ENCODE data around the gene CYP4F3. TPM values are rescaled to one million over a fixed set of nuclear protein-coding genes. Genes with fewer than 3 reads are reported as not detected.

The CYP4F3 gene
- total RNA-seq, 1 donor from 2014 or later = 0.14 TPM

- Mint-ChIP-seq H3K4me3 (ENCODE audit: low read depth) (no peak overlapping the region), H3K4me1 (ENCODE audit: low read depth) (no peaks in the 10 kb centered on the region), H3K9me3 (peaks cover 22% of the 10 kb centered on the region), H3K27me3 (ENCODE audit: low read depth) (no peaks in the 10 kb centered on the region), H3K27ac (no peak overlapping the region), H3K36me3 (ENCODE audit: low read depth) (no peaks in the 10 kb centered on the region)
- intact Hi-C loops (cut with micrococcal nuclease) = no loop called here
- no peak for DNase-seq (ENCODE audit: low spot score)
Observed at GRCh38 chr19:15680478-15681322, 40.0 kb downstream of the CYP4F3 start.

DNA sequence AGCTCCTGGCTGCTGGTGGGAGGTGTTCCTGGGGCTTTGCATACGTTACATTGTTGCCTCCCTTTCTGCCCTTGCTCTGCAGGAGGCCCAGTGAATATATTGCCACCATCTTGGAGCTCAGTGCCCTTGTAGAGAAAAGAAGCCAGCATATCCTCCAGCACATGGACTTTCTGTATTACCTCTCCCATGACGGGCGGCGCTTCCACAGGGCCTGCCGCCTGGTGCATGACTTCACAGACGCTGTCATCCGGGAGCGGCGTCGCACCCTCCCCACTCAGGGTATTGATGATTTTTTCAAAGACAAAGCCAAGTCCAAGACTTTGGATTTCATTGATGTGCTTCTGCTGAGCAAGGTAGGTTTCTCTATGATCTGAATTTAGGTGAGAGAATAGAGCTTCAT, 42.7 kb downstream of the CYP4F3 start:
- Mint-ChIP-seq H3K27ac (no peak overlapping the region), H3K36me3 (ENCODE audit: low read depth) (no peaks in the 10 kb centered on the region), H3K9me3 (peaks cover 10% of the 10 kb centered on the region), H3K4me3 (ENCODE audit: low read depth) (no peak overlapping the region), H3K27me3 (ENCODE audit: low read depth) (no peaks in the 10 kb centered on the region), H3K4me1 (ENCODE audit: low read depth) (no peaks in the 10 kb centered on the region)
- DNase-seq (ENCODE audit: low spot score) = no peak
- intact Hi-C loops (cut with micrococcal nuclease) = no loop called here

DNA sequence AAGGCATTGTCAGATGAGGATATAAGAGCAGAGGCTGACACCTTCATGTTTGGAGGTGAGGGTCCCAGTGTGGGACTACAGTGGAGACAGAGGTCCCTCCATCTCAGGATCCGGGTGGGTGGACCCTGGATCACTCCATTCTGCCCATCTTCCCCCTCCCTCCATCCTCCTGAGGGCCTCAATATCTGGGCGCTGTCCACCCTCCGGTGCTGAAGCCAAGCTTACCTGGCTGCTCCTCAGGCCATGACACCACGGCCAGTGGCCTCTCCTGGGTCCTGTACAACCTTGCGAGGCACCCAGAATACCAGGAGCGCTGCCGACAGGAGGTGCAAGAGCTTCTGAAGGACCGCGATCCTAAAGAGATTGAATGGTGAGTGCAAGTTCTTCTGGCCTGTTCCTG, 44.1 kb downstream of the CYP4F3 start:
- intact Hi-C loops (cut with micrococcal nuclease) = no loop called here
- DNase-seq (ENCODE audit: low spot score) = no peak
- H3K27me3 Mint-ChIP-seq (ENCODE audit: low read depth) = no peaks in the 10 kb centered on the region
- H3K36me3 Mint-ChIP-seq (ENCODE audit: low read depth) = no peaks in the 10 kb centered on the region
- H3K9me3 Mint-ChIP-seq = peaks cover 4% of the 10 kb centered on the region
- no peaks in the 10 kb centered on the region for H3K4me1 Mint-ChIP-seq (ENCODE audit: low read depth)
- no peak overlapping the region for H3K4me3 Mint-ChIP-seq (ENCODE audit: low read depth)
- H3K27ac Mint-ChIP-seq = no peak overlapping the region

GRCh38 chr19:15696654-15697194, 56.0 kb downstream of the CYP4F3 start:
- Mint-ChIP-seq H3K4me1 (ENCODE audit: low read depth) (peaks cover 3% of the 10 kb centered on the region), H3K36me3 (ENCODE audit: low read depth) (no peaks in the 10 kb centered on the region), H3K4me3 (ENCODE audit: low read depth) (no peak overlapping the region), H3K9me3 (no peaks in the 10 kb centered on the region), H3K27me3 (ENCODE audit: low read depth) (no peaks in the 10 kb centered on the region), H3K27ac (no peak overlapping the region)
- DNase-seq (ENCODE audit: low spot score) = no peak
- intact Hi-C loops (cut with micrococcal nuclease) = no loop called here

GRCh38 chr19:15701757-15702533, 61.2 kb downstream of the CYP4F3 start:
- intact Hi-C loops (cut with micrococcal nuclease) = no loop called here
- DNase-seq (ENCODE audit: low spot score) = no peak

GRCh38 chr19:15702534-15702930, 61.8 kb downstream of the CYP4F3 start:
- H3K27ac Mint-ChIP-seq = no peak overlapping the region
- H3K9me3 Mint-ChIP-seq = no peaks in the 10 kb centered on the region
- DNase-seq (ENCODE audit: low spot score) = no peak
- H3K4me3 Mint-ChIP-seq (ENCODE audit: low read depth) = no peak overlapping the region
- intact Hi-C loops (cut with micrococcal nuclease) = no loop called here
- no peaks in the 10 kb centered on the region for H3K36me3 Mint-ChIP-seq (ENCODE audit: low read depth)
- H3K4me1 Mint-ChIP-seq (ENCODE audit: low read depth) = peaks cover 3% of the 10 kb centered on the region
- H3K27me3 Mint-ChIP-seq (ENCODE audit: low read depth) = peaks cover 4% of the 10 kb centered on the region

More at GRCh38 chr19:15701757-15702533, 61.2 kb downstream of the CYP4F3 start:
- H3K36me3 Mint-ChIP-seq (ENCODE audit: low read depth) = no peaks in the 10 kb centered on the region
- no peaks in the 10 kb centered on the region for H3K9me3 Mint-ChIP-seq
- no peak overlapping the region for H3K4me3 Mint-ChIP-seq (ENCODE audit: low read depth)
- peaks cover 4% of the 10 kb centered on the region for H3K27me3 Mint-ChIP-seq (ENCODE audit: low read depth)
- H3K27ac Mint-ChIP-seq = no peak overlapping the region
- peaks cover 3% of the 10 kb centered on the region for H3K4me1 Mint-ChIP-seq (ENCODE audit: low read depth)

Other genes starting within 250 kb of the CYP4F3 start
- 76.6 and 87.4 TPM in 2 replicates for gene AKAP8L, start 221.9 kb upstream of the CYP4F3 start, total RNA-seq
- gene WIZ, start 190.9 kb upstream of the CYP4F3 start, total RNA-seq = 30.1 and 30.4 TPM in 2 replicates
- gene RASAL3, start 176.4 kb upstream of the CYP4F3 start, total RNA-seq = 107 TPM in 2 replicates
- gene PGLYRP2, start 161.4 kb upstream of the CYP4F3 start, total RNA-seq = not detected in 2 replicates
- gene CYP4F22, start 132.4 kb upstream of the CYP4F3 start, total RNA-seq = 0.14 TPM in 2 replicates
- not detected in 2 replicates for gene CYP4F8, start 25.7 kb upstream of the CYP4F3 start, total RNA-seq
- gene CYP4F12, start 32.2 kb downstream of the CYP4F3 start, total RNA-seq = not detected in 2 replicates
- not detected in 2 replicates for gene OR10H2, start 87.1 kb downstream of the CYP4F3 start, total RNA-seq
- gene OR10H3, start 97.1 kb downstream of the CYP4F3 start, total RNA-seq = not detected in 2 replicates
- not detected in 2 replicates for gene OR10H5, start 146.8 kb downstream of the CYP4F3 start, total RNA-seq
- gene OR10H1, start 174.8 kb downstream of the CYP4F3 start, total RNA-seq = 0.05 TPM in 1 of 2 replicates, not detected in the other